Measurements from ENCODE around the gene NBEAL2.

NBEAL2 gene

GRCh38 chr3:46965151-46965550 lies 14.3 kb upstream of the NBEAL2 start:
- TF ChIP-seq, protein P1, sequence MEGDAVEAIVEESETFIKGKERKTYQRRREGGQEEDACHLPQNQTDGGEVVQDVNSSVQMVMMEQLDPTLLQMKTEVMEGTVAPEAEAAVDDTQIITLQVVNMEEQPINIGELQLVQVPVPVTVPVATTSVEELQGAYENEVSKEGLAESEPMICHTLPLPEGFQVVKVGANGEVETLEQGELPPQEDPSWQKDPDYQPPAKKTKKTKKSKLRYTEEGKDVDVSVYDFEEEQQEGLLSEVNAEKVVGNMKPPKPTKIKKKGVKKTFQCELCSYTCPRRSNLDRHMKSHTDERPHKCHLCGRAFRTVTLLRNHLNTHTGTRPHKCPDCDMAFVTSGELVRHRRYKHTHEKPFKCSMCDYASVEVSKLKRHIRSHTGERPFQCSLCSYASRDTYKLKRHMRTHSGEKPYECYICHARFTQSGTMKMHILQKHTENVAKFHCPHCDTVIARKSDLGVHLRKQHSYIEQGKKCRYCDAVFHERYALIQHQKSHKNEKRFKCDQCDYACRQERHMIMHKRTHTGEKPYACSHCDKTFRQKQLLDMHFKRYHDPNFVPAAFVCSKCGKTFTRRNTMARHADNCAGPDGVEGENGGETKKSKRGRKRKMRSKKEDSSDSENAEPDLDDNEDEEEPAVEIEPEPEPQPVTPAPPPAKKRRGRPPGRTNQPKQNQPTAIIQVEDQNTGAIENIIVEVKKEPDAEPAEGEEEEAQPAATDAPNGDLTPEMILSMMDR (IDR thresholded peaks at IDR 0.05; ENCODE audit: low read depth, low read length): no peak
- no peak overlapping the region for H3K4me3 ChIP-seq (ENCODE audit: low read depth, low read length)

DNA sequence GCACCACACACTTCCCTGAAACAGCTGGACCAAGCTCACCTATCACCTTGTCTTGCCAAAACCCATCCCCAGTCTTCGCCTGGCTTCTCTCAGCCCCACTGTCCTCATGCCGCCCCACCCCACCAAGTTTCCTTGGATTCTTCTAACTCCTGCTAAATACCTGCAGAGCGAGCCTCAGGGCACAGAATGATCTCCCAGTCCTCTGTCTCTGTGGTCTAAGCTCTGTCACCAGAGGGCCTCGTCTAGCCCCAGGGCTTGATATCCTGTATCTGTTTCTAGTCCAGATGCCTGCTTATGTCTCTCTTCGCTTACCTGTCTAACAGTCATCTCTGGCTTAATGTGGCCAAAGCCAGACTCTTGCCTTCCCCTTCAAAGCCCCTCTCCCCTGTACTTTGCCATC lies 12.7 kb upstream of the NBEAL2 start:
- H3K4me3 ChIP-seq (ENCODE audit: low read depth, low read length): no peak overlapping the region
- TF ChIP-seq, protein P1 (IDR thresholded peaks at IDR 0.05; ENCODE audit: low read depth, low read length): no peak

GRCh38 chr3:46968783-46969428 lies 10.6 kb upstream of the NBEAL2 start:
- no peak overlapping the region for H3K4me3 ChIP-seq (ENCODE audit: low read depth, low read length)
- TF ChIP-seq, protein P1 (IDR thresholded peaks at IDR 0.05; ENCODE audit: low read depth, low read length): no peak

DNA sequence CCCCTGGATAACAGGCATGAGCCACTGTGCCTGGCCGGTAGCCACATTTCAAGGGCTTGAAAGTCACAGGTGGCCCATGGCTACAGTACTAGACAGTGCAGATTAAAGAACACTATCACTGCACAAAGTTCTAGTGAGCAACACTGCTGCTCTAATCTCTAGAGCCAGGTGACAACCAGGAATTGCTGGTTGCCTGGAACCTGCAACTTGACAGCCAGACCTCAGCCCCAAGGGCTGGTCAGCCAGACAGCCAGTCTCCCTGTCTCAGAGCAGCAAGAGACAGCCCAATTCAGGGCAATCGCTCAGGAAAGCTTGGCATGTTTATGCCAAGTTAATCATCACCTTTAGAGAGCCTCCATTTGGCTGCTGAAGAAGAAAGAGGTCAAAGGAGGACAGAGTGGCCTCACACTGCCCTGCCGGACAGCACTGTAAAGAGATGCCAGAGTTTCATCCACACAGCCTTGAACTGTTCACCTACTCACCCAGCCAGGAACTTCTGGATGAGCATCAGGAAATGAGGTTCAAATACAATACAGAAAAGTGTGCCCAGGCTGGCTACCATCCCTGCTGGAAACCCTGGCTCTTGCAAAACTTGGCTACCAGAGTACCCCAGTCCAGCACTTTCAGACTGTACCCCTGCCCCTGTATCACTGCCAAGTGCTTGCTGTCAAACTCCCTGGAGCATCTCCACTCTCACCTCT lies 8.9 kb upstream of the NBEAL2 start:
- TF ChIP-seq, protein P1 (IDR thresholded peaks at IDR 0.05; ENCODE audit: low read depth, low read length): no peak
- H3K4me3 ChIP-seq (ENCODE audit: low read depth, low read length): no peak overlapping the region

GRCh38 chr3:46971151-46971550 lies 8.3 kb upstream of the NBEAL2 start:
- H3K4me3 ChIP-seq (ENCODE audit: low read depth, low read length): no peak overlapping the region
- TF ChIP-seq, protein P1 (IDR thresholded peaks at IDR 0.05; ENCODE audit: low read depth, low read length): no peak

DNA sequence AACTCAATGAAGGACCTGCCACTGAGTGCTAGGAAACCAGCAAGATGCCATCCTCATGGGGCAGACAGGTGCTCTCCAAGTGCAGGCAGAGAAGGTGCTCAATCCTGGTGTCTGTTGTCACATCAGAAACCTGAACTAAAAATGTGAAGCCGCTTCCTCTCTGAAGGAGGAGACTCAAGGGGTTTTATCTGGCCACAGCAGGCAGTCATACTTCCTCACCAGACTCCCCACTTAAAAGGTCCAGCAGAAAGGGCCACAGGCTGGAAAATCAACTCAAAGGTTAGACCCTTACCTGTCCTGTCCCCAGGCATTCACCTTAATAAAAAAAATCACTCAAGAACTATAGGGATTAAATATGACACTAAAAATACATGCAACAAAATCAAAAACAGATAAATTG lies 7.7 kb upstream of the NBEAL2 start:
- H3K4me3 ChIP-seq (ENCODE audit: low read depth, low read length): no peak overlapping the region
- TF ChIP-seq, protein P1 (IDR thresholded peaks at IDR 0.05; ENCODE audit: low read depth, low read length): no peak

GRCh38 chr3:46972396-46972795 lies 7.1 kb upstream of the NBEAL2 start:
- TF ChIP-seq, protein P1 (IDR thresholded peaks at IDR 0.05; ENCODE audit: low read depth, low read length): no peak
- no peak overlapping the region for H3K4me3 ChIP-seq (ENCODE audit: low read depth, low read length)

Measured in WI38 (cell line).